Renal pelvis (tissue), 4 donors: Measurements from ENCODE around the gene C10orf67. TPM values are rescaled to one million over a fixed set of nuclear protein-coding genes. Genes with fewer than 3 reads are reported as not detected.

Experiments used
- DNase-seq: peaks from one replicate; pipeline ENCODE4 v3.0.0-alpha.2; 2013
- polyA plus RNA-seq, 3 donors: library from polyadenylated mRNA; unstranded; fragments of 120-200 nt; gene quantifications; one replicate each; pipeline ENCODE4 v1.2.1, GENCODE V29; 2013; ENCODE audit not compliant: insufficient read length in 3 of 3

Gene C10orf67
- polyA plus RNA-seq, 3 donors, result 2.1 to 3.0 (median 2.2) TPM

GRCh38 chr10:23198940-23199767 is 145.4 kb downstream of the C10orf67 start:
- DNase-seq, result no peak

DNA sequence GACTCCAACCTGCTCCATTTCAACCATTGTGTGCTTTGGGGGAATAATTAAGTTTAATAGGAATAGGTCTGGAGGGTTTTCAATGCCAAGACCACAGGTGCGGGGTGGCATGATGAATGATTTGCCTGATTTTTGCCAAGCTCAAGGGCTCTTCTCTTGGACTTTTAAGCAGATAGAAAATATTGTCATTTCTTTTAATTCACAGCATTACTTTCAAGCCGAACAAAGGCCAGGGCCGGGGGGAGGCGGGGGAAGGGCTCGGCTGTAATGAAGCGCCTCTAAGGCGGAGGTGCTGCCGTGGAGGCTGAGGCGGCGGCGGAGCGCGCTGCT is 146.0 kb downstream of the C10orf67 start:
- no peak for DNase-seq

GRCh38 chr10:23197416-23197861 is 147.2 kb downstream of the C10orf67 start:
- DNase-seq, result no peak

DNA sequence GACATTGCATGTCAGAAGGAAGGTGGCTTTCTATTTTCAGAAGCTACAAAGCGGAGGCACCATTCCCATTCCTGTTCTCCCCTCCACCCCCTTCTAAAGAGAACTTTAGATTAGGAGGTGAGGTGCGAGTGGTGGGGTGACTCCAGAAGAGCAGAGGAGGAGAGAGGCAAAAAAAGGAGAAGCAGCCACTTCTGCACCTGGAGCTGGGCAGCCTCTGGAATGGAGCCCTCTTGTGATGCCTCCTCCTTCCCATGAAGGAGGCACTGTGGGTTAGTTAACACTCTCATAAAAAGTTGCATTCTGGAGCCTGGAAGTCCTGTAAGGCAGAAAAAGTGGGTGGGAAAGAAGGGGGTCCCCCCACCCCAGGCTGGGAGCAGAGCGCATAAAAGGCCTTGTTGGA is 147.7 kb downstream of the C10orf67 start:
- no peak for DNase-seq

GRCh38 chr10:23195846-23196600 is 148.6 kb downstream of the C10orf67 start:
- no peak for DNase-seq

DNA sequence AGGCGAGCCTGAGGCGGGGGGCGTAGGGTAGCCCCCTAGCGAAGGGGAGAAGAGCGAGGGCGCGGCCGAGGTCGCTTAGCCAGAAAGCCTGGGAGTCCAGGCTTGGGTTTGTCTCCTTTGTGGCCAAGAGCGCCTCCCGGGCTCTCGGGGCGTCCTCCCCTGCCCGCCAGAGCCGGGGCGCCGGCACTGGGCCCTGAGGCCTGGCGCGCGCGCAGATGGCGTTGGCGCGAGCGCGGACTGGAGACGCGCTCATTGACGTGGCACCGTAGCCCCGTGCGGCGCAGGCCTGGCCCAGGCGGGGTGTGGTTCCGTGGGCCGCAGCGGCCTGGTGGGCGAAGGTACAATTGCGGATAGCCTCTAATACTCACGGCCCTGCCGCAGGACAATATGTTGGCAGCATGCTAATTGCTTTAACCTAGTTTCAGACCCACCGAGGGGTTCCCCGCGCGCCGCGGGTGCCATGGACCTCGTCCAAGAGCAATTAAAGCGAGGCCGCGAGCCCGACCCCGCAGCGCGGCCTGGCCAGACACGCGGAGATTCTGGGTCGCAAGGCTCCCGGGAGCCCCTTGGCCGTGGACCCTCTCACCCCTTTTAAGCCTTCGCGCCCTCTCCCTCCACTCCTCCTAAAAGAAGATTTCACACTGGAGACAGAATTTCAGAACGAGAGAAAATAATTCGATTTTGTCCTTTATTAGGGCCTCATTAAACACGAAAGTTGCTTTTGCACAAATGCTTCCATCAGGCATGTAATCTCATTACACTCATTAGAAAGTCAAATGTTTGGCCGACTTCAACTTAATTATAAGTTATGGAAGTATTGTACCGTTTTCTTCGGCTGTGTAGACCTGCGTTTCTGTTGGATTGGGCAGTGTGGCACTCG is 149.4 kb downstream of the C10orf67 start:
- no peak for DNase-seq

DNA sequence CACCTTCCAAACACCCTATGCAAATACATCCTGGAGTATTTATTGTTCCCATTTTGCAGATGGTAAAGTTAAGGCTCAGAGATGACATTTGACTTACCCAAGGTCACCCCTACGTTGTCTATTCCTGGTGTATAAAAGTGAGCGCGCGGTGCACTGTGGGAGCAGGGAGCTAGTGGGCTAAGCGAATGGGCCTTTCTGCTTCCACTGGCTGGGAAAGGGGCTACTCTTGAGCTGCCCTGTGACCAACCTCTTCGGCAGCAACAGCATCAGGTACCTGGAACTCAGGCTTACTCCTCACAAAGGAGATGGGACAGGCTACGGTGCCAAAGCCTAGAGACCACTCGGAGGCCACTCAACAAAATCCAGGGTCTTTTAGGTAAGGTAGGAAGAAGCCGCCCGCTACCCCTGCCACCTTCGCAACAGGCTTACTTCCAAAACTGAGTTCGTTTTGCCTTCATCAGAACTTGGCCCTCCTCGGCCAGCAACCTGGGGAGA is 150.1 kb downstream of the C10orf67 start:
- no peak for DNase-seq

DNA sequence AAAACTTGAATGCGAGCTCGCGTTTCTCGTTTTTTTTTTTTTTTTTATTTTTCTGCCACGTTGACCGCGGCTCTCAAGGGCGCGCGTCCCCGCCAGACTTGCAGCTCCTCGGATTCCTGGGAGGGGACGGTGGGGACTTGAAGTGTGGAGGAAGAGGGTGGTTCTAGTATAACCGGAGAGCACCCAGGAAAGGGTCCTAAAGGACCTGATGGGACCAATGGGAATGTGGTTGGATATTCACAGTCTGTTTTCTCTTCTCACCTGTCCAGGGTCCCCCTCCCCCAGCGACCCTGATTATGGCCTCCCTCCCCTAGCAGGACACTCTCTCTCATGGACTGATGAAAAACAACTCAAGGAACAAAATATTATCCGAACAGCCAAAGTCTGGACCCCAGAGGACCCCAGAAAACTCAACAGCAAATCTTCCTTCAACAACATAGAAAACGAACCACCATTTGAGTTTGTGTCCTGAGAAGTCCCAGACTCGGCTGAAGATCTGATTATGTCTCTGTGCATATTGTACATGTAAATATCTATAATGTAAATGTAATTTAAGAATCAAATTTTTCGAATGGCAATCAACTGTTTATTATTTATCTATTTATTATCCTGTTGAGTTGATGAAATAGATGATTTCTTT is 151.0 kb downstream of the C10orf67 start:
- no peak for DNase-seq

- DNase-seq, result no peak
Measured at GRCh38 chr10:23192712-23193434, 151.7 kb downstream of the C10orf67 start.

GRCh38 chr10:23191764-23192711 is 152.6 kb downstream of the C10orf67 start, which contains the start of gene PTF1A:
Gene PTF1A (plus strand): TSS chr10:23192312. CDS start chr10:23192531, 219 bp downstream.
- no peak for DNase-seq

- DNase-seq, result no peak
Measured at GRCh38 chr10:23190872-23191763, 153.5 kb downstream of the C10orf67 start.

DNA sequence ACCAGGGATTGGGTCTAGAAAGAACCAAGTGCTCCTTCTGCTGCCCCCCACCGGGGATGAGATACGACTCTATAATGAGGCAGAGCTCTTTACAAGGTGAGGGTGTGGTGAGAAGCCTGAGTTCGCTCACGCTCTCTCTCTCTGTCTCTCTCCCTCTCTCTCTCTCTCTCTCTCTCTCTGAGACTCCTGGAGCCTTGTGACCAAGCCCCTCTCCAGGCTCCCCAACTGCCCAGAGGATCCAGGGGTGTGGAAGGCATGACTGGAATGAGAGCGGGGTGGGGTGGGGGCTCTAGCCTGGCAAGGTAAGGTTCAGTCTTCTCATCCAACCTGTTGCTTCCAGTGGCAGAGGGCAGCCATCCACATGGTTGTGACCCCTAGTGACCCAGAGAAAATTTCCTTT is 155.6 kb downstream of the C10orf67 start:
- no peak for DNase-seq

DNA sequence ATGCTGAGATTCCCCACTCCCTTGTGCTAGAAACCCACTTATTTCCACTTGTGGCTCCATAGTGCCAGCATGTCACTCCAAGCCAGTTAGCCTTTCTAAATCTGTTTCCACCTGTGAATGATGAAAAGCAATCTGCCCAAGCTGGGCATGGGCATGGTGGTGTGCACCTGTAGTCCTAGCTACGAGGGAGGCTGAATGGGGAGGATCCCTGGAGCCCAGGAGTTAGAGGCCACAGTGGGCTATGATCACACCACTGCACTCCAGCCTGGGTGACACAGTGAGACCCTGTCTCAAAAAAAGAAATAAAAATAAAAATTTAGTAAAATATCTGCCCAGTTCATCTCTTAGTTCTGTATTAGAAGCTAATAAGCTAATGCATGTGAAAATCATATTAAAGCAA is 157.4 kb downstream of the C10orf67 start:
- no peak for DNase-seq

GRCh38 chr10:23186697-23187096 is 157.9 kb downstream of the C10orf67 start:
- no peak for DNase-seq

GRCh38 chr10:23186178-23186577 is 158.4 kb downstream of the C10orf67 start:
- no peak for DNase-seq

DNA sequence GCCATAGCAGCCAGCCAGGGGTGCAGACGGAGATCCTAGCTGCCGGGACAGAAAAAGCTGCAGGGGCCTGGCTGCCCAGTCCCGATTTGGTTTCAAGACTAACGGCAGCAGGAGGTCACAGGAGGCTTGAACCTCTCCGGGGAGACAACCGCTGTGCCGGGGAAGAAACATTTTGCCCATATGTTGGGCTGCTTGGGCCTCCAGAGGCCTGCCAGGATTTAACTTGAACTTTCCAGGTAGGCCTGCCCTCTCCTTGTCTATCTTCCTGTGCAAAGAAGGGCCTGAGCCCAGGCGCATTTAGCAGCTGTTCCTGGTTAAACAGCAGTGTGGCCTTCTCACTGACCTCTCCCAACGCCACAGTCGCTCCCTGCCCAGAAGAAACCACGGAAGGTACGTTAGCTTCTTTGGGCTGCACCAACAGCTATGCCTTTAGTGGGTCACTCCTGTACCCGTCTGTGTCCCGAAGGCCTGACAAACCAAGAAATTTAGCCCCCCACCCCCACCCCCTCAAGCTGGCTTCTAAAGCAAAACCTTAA is 169.6 kb downstream of the C10orf67 start:
- DNase-seq, result no peak

GRCh38 chr10:23174074-23174976 is 170.3 kb downstream of the C10orf67 start:
- DNase-seq, result no peak
